CD4-positive, alpha-beta T cell treated with Interleukin-1 beta for 1 hour (primary cell): ENCODE data around the gene MST1R.
"Not testable (repeated sequence)": the region's sequence is repeated elsewhere in the genome, so short reads cannot be mapped to it uniquely, and the experiment has no call there.

ENCODE experiments used
- DNase-seq, 2 donors: peaks; one replicate each; pipeline ENCODE4 v3.0.0-alpha.2; 2020 to 2022

The MST1R gene

GRCh38 chr3:49911124-49911420, 7.4 kb upstream of the MST1R start:
- DNase-seq, result no peak

- no peak for DNase-seq
These were observed 6.9 kb upstream of the MST1R start for GRCh38 chr3:49910409-49911123.

- no peak for DNase-seq
These were observed 4.9 kb upstream of the MST1R start for GRCh38 chr3:49908373-49909199.

GRCh38 chr3:49906073-49906743, 2.5 kb upstream of the MST1R start:
- peak; percentile 52 to 53 for DNase-seq

GRCh38 chr3:49904448-49904847, 775 bp upstream of the MST1R start:
- not testable (repeated sequence) for DNase-seq

GRCh38 chr3:49902511-49903345, 945 bp downstream of the MST1R start:
- no peak for DNase-seq

GRCh38 chr3:49901366-49902339, 2.0 kb downstream of the MST1R start:
- no peak for DNase-seq

- no peak for DNase-seq
These were observed 3.1 kb downstream of the MST1R start for GRCh38 chr3:49900491-49901153.

GRCh38 chr3:49899815-49900214, 3.9 kb downstream of the MST1R start:
- DNase-seq, result no peak

- no peak for DNase-seq
These were observed 4.7 kb downstream of the MST1R start for GRCh38 chr3:49898991-49899390.

GRCh38 chr3:49896345-49896744, 7.3 kb downstream of the MST1R start:
- DNase-seq, result no peak

- no peak for DNase-seq
These were observed 7.9 kb downstream of the MST1R start for GRCh38 chr3:49895791-49896190.

GRCh38 chr3:49889296-49889695, 14.4 kb downstream of the MST1R start:
- no peak for DNase-seq

- DNase-seq, result no peak
These were observed 16.8 kb downstream of the MST1R start for GRCh38 chr3:49886922-49887265.

GRCh38 chr3:49883998-49884397, 19.7 kb downstream of the MST1R start:
- DNase-seq, result no peak

- no peak for DNase-seq
These were observed 21.5 kb downstream of the MST1R start for GRCh38 chr3:49882166-49882565.

- DNase-seq, result no peak
These were observed 22.9 kb downstream of the MST1R start for GRCh38 chr3:49880581-49881315.

- no peak for DNase-seq
These were observed 24.0 kb downstream of the MST1R start for GRCh38 chr3:49879721-49880120.

- DNase-seq, result no peak
These were observed 25.0 kb downstream of the MST1R start for GRCh38 chr3:49878686-49879085.

GRCh38 chr3:49877716-49878115, 26.0 kb downstream of the MST1R start:
- no peak for DNase-seq

GRCh38 chr3:49876567-49876966, 27.1 kb downstream of the MST1R start:
- DNase-seq, result no peak
